ENCODE data around the gene TIGD4. TPM values are rescaled to one million over a fixed set of nuclear protein-coding genes. Genes with fewer than 3 reads are reported as not detected.

The TIGD4 gene
- total and polyA plus RNA-seq, 4 donors: 0.02 to 0.42 (median 0.23) TPM

DNA sequence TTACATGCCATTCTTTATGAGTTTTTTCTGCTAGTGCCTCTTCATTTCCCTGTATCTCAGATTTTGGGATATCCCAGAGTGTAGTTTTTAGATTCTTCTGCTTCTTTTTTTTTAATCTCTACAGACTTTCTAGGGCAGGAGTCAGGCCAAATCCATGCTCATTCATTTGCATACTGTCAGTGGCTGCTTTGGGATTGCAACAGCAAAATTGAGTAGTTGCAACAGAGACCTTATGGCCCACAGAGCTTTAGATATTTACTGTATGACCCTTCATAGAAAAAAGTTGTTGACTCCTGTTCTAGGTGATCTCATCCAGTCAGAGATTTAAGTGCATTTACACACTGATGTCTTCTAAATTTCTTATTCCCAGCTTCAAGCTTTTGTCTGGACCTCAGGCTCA is 35.5 kb upstream of the TIGD4 start (continued):
- TF ChIP-seq FOXA1 (IDR thresholded peaks at IDR 0.05): no peak
- TF ChIP-seq JUND (IDR thresholded peaks at IDR 0.05): no peak
- TF ChIP-seq YY1 (IDR thresholded peaks at IDR 0.05): no peak
- no peak for TF ChIP-seq SP1 (IDR thresholded peaks at IDR 0.05)
- TF ChIP-seq RXRA (IDR thresholded peaks at IDR 0.05): no peak
- TF ChIP-seq NR2F2 (IDR thresholded peaks at IDR 0.05): no peak

- Histone ChIP-seq H3K4me1 (ENCODE audit: control insufficient read depth in 4 of 4, insufficient read depth in 4 of 4, low read length in 3 of 4) (peaks cover 0 to 8% (median 4%) of the 10 kb centered on the region in 4 donors), H3K9ac (ENCODE audit: low read depth in 1 of 2, low read length in 2 of 2) (no peak overlapping the region), H3K4me3 (ENCODE audit: low read depth in 1 of 3, low read length in 3 of 3) (no peak overlapping the region), H3K9me3 (ENCODE audit: control insufficient read depth in 4 of 4, low read length in 3 of 4) (no peaks in the 10 kb centered on the region), H3K36me3 (ENCODE audit: control insufficient read depth in 4 of 4, insufficient read depth in 3 of 4, low read depth in 1 of 4, low read length in 3 of 4) (no peaks in the 10 kb centered on the region), H3K27me3 (ENCODE audit: control insufficient read depth in 4 of 4, insufficient read depth in 4 of 4, low read length in 3 of 4) (no peaks in the 10 kb centered on the region), H3K27ac (ENCODE audit: low read depth in 1 of 2, low read length in 2 of 2) (no peak overlapping the region)
- TF ChIP-seq SP1 (IDR thresholded peaks at IDR 0.05): no peak
- no peak for TF ChIP-seq JUND (IDR thresholded peaks at IDR 0.05)
- TF ChIP-seq, protein P1, sequence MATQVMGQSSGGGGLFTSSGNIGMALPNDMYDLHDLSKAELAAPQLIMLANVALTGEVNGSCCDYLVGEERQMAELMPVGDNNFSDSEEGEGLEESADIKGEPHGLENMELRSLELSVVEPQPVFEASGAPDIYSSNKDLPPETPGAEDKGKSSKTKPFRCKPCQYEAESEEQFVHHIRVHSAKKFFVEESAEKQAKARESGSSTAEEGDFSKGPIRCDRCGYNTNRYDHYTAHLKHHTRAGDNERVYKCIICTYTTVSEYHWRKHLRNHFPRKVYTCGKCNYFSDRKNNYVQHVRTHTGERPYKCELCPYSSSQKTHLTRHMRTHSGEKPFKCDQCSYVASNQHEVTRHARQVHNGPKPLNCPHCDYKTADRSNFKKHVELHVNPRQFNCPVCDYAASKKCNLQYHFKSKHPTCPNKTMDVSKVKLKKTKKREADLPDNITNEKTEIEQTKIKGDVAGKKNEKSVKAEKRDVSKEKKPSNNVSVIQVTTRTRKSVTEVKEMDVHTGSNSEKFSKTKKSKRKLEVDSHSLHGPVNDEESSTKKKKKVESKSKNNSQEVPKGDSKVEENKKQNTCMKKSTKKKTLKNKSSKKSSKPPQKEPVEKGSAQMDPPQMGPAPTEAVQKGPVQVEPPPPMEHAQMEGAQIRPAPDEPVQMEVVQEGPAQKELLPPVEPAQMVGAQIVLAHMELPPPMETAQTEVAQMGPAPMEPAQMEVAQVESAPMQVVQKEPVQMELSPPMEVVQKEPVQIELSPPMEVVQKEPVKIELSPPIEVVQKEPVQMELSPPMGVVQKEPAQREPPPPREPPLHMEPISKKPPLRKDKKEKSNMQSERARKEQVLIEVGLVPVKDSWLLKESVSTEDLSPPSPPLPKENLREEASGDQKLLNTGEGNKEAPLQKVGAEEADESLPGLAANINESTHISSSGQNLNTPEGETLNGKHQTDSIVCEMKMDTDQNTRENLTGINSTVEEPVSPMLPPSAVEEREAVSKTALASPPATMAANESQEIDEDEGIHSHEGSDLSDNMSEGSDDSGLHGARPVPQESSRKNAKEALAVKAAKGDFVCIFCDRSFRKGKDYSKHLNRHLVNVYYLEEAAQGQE (IDR thresholded peaks at IDR 0.05): no peak
- TF ChIP-seq RAD21 (IDR thresholded peaks at IDR 0.05): no peak
- TF ChIP-seq TAF1 (conservative IDR thresholded peaks at IDR 0.05): no peak
- TF ChIP-seq FOXA2 (IDR thresholded peaks at IDR 0.05): peak; percentile 6
- TF ChIP-seq, protein P2, sequence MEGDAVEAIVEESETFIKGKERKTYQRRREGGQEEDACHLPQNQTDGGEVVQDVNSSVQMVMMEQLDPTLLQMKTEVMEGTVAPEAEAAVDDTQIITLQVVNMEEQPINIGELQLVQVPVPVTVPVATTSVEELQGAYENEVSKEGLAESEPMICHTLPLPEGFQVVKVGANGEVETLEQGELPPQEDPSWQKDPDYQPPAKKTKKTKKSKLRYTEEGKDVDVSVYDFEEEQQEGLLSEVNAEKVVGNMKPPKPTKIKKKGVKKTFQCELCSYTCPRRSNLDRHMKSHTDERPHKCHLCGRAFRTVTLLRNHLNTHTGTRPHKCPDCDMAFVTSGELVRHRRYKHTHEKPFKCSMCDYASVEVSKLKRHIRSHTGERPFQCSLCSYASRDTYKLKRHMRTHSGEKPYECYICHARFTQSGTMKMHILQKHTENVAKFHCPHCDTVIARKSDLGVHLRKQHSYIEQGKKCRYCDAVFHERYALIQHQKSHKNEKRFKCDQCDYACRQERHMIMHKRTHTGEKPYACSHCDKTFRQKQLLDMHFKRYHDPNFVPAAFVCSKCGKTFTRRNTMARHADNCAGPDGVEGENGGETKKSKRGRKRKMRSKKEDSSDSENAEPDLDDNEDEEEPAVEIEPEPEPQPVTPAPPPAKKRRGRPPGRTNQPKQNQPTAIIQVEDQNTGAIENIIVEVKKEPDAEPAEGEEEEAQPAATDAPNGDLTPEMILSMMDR (IDR thresholded peaks at IDR 0.05; ENCODE audit: low read depth, low read length, missing input control): no peak
- no peak for TF ChIP-seq YY1 (IDR thresholded peaks at IDR 0.05)
- no peak for TF ChIP-seq GABPA (IDR thresholded peaks at IDR 0.05 in 1 of 2, conservative IDR thresholded peaks at IDR 0.05 in 1 of 2)
- TF ChIP-seq HNF4G (IDR thresholded peaks at IDR 0.05): no peak
- TF ChIP-seq RXRA (IDR thresholded peaks at IDR 0.05): peak in 1 of 2 donors; percentile 8
- TF ChIP-seq MAX (IDR thresholded peaks at IDR 0.05): peak; percentile 50
- no peak for TF ChIP-seq ZBTB33 (IDR thresholded peaks at IDR 0.05)
- TF ChIP-seq NR2F2 (IDR thresholded peaks at IDR 0.05): no peak
- TF ChIP-seq HNF4A (conservative IDR thresholded peaks at IDR 0.05): no peak
- no peak for TF ChIP-seq EGR1 (IDR thresholded peaks at IDR 0.05; ENCODE audit: low read depth in 2 of 2)
- no peak for TF ChIP-seq FOXA1 (IDR thresholded peaks at IDR 0.05)
- TF ChIP-seq ATF3 (IDR thresholded peaks at IDR 0.05): peak; percentile 14
- WGBS: 67% methylated on average over 11 of the region's 11 CpGs
- no peak for DNase-seq (ENCODE audit: low spot score)
Observed at GRCh38 chr4:152810715-152811287, 31.3 kb upstream of the TIGD4 start.
